GM23248 (cell line): ENCODE data around the gene SCGN. TPM values are rescaled to one million over a fixed set of nuclear protein-coding genes. Genes with fewer than 3 reads are reported as not detected.

ENCODE experiments used
- DNase-seq: peaks from one replicate; pipeline ENCODE4 v3.0.0-alpha.2; 2015
- H2AFZ ChIP-seq: fragments of 200-600 bp; sonication (generic); 2 replicates; pipeline ENCODE4 v1.6.1; 2016; ENCODE audit warnings: antibody characterized with exemption
- H3F3A ChIP-seq: fragments of 200-600 bp; sonication (generic); 2 replicates; pipeline ENCODE4 v1.6.1; 2016; ENCODE audit warnings: mild to moderate bottlenecking, antibody characterized with exemption, mixed run types; ENCODE audit not compliant: insufficient read depth
- H3K27ac ChIP-seq: fragments of 200-600 bp; sonication (generic); 2 replicates; pipeline ENCODE4 v1.5.1; 2016; ENCODE audit warnings: mild to moderate bottlenecking
- H3K27me3 ChIP-seq: fragments of 200-600 bp; sonication (generic); replicated peaks from 2 replicates; pipeline ENCODE4 v1.6.1; 2016; ENCODE audit warnings: mild to moderate bottlenecking; ENCODE audit not compliant: insufficient read depth
- H3K36me3 ChIP-seq: fragments of 200-600 bp; sonication (generic); 2 replicates; pipeline ENCODE4 v1.6.1; 2016; ENCODE audit warnings: low read depth, mild to moderate bottlenecking
- H3K4me1 ChIP-seq: fragments of 200-600 bp; sonication (generic); 2 replicates; pipeline ENCODE4 v1.6.1; 2016; ENCODE audit warnings: mild to moderate bottlenecking; ENCODE audit not compliant: insufficient read depth
- H3K4me2 ChIP-seq: fragments of 200-600 bp; sonication (generic); one replicate; pipeline ENCODE4 v1.6.1; 2016; ENCODE audit warnings: mild to moderate bottlenecking; ENCODE audit not compliant: unreplicated experiment
- H3K4me3 ChIP-seq: fragments of 200-600 bp; sonication (generic); 2 replicates; pipeline ENCODE4 v1.5.1; 2016; ENCODE audit warnings: mild to moderate bottlenecking
- H3K79me2 ChIP-seq: fragments of 200-600 bp; sonication (generic); 2 replicates; pipeline ENCODE4 v1.6.1; 2016; ENCODE audit warnings: mild to moderate bottlenecking; ENCODE audit not compliant: insufficient read depth
- H3K9ac ChIP-seq: fragments of 200-600 bp; sonication (generic); 2 replicates; pipeline ENCODE4 v1.6.1; 2016; ENCODE audit warnings: mild to moderate bottlenecking
- H3K9me2 ChIP-seq: fragments of 200-600 bp; sonication (generic); 2 replicates; pipeline ENCODE4 v1.6.1; 2016; ENCODE audit warnings: mixed run types, mild to moderate bottlenecking, moderate library complexity; ENCODE audit not compliant: insufficient read depth
- H3K9me3 ChIP-seq: fragments of 200-600 bp; sonication (generic); one replicate; pipeline ENCODE4 v1.6.1; 2017; ENCODE audit warnings: low read depth
- H4K20me1 ChIP-seq: fragments of 200-600 bp; sonication (generic); 2 replicates; pipeline ENCODE4 v1.6.0; 2016; ENCODE audit not compliant: insufficient read depth
- EZH2 ChIP-seq: fragments of 200-600 bp; sonication (generic); IDR thresholded peaks from 2 replicates; pipeline ENCODE4 v1.6.1; 2018; ENCODE audit warnings: antibody characterized with exemption, mild to moderate bottlenecking; ENCODE audit not compliant: insufficient read depth, poor library complexity, severe bottlenecking
- EZH2phosphoT487 ChIP-seq: fragments of 200-600 bp; sonication (generic); IDR thresholded peaks from 2 replicates; pipeline ENCODE4 v1.6.1; 2018; ENCODE audit warnings: antibody characterized with exemption, moderate library complexity, mild to moderate bottlenecking, low read depth; ENCODE audit not compliant: insufficient read depth
- WGBS, 2 experiments: methylation state at CpG; one replicate each; pipeline ENCODE4 v1.1.6; 2015 to 2017; ENCODE audit warnings: low lambda C conversion rate in 2 of 2, low coverage in 1 of 2; ENCODE audit errors: missing lambda C conversion rate in 2 of 2; 5-methylcytosine and 5-hydroxymethylcytosine counted together
- in situ Hi-C: fragments of 300-500 bp; cut with MboI; formaldehyde crosslinking; loops from 2 replicates; pipeline ENCODE4 v1.15.0; 2020
- polyA plus RNA-seq: library from polyadenylated mRNA; unstranded; fragments of >200 nt; fragmentation: Nextera tagmentation; extraction: Ambion mirVana; gene quantifications from 2 replicates; pipeline ENCODE4 v1.2.1, GENCODE V29; 2016
- total RNA-seq: library from RNA; depleted of rRNA; stranded (reverse); fragments of >200 nt; shearing (Covaris generic); gene quantifications from 2 replicates; pipeline ENCODE4 v1.2.3, GENCODE V29; 2014

The SCGN gene
- total and polyA plus RNA-seq, 2 experiments from 2014 or later: not detected

GRCh38 chr6:25630508-25631278, 21.3 kb upstream of the SCGN start:
- Histone ChIP-seq H3K9ac (no peak overlapping the region), H3K27me3 (no peaks in the 10 kb centered on the region), H3K36me3 (no peaks in the 10 kb centered on the region), H3K79me2 (no peaks in the 10 kb centered on the region), H3K4me1 (no peaks in the 10 kb centered on the region), H2AFZ (no peak overlapping the region), H3F3A (no peaks in the 10 kb centered on the region), H4K20me1 (no peaks in the 10 kb centered on the region), H3K9me3 (no peaks in the 10 kb centered on the region), H3K4me2 (no peak overlapping the region), H3K9me2 (no peaks in the 10 kb centered on the region), H3K27ac (no peak overlapping the region), H3K4me3 (no peak overlapping the region)
- TF ChIP-seq EZH2 (no peak), EZH2phosphoT487 (no peak)
- WGBS, 2 experiments: 20 to 32% methylated on average over 4 of the region's 4 CpGs
- no peak for DNase-seq
- in situ Hi-C loops: no loop called here

DNA sequence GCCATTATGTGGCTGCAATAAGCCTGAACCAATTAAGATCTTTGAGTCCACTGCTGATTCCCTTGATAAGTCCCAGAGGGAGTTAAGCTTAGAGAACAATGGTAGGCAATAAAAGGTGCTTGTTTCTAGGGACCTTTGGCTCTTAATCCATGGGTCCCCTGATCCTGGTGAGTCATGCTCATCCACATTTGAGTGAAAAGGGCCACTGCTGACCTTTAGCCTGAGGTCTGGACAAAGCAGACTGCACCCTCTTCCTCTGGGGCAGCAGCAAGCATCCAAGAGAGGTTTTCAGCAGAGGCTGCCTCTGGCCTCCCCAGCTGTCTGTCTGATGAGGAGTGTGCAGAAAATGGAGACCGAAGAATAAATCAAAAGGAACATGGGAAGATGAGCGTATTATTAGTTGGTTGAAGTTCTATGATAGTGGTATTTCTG, 16.1 kb upstream of the SCGN start:
- no peak for DNase-seq
- no peaks in the 10 kb centered on the region for H3K4me1 ChIP-seq
- no peak overlapping the region for H3K4me3 ChIP-seq
- H3F3A ChIP-seq: no peaks in the 10 kb centered on the region
- no peak overlapping the region for H3K9ac ChIP-seq
- no peaks in the 10 kb centered on the region for H3K9me3 ChIP-seq
- no peaks in the 10 kb centered on the region for H3K27me3 ChIP-seq
- H4K20me1 ChIP-seq: no peaks in the 10 kb centered on the region
- no peaks in the 10 kb centered on the region for H3K9me2 ChIP-seq
- no peak overlapping the region for H3K27ac ChIP-seq
- TF ChIP-seq EZH2: no peak
- TF ChIP-seq EZH2phosphoT487: no peak
- WGBS, 2 experiments: 40 to 47% methylated on average over 2 of the region's 2 CpGs
- H2AFZ ChIP-seq: no peak overlapping the region
- H3K36me3 ChIP-seq: no peaks in the 10 kb centered on the region
- H3K79me2 ChIP-seq: no peaks in the 10 kb centered on the region
- in situ Hi-C loops: no loop called here
- H3K4me2 ChIP-seq: no peak overlapping the region

GRCh38 chr6:25637211-25637610, 14.8 kb upstream of the SCGN start:
- Histone ChIP-seq H3K27me3 (no peaks in the 10 kb centered on the region), H3K4me1 (no peaks in the 10 kb centered on the region), H3K79me2 (no peaks in the 10 kb centered on the region), H3K9me3 (no peaks in the 10 kb centered on the region), H3K4me3 (no peak overlapping the region), H4K20me1 (no peaks in the 10 kb centered on the region), H3K27ac (no peak overlapping the region), H3K9ac (no peak overlapping the region), H3K36me3 (no peaks in the 10 kb centered on the region), H2AFZ (no peak overlapping the region), H3F3A (no peaks in the 10 kb centered on the region), H3K9me2 (no peaks in the 10 kb centered on the region), H3K4me2 (no peak overlapping the region)
- WGBS, 2 experiments: 17 to 23% methylated on average over 1 of the region's 1 CpG
- no peak for TF ChIP-seq EZH2
- TF ChIP-seq EZH2phosphoT487: no peak
- no peak for DNase-seq
- in situ Hi-C loops: no loop called here

DNA sequence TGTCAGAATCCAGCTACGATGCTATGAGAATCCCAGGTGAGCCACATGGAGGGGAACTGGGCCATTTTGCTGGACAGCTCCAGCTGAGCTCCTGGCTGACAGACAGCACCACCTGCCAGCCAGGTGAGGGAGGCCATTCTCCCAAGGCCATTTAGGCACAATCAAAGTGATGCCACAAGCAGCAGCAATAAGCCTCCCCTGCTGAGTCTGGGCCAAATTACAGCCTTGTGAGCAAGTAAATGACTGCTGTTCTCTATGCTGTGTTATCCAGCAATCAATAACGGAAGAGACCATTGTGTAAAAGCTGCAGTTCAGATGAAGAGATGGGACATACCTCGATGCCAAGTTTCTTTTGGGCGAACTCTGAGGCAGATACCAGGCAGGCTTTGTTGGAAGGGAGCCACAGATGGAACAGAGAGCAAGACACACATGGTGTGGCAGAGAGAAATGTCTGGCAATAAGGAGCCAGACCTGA, 14.0 kb upstream of the SCGN start:
- Histone ChIP-seq H4K20me1 (no peaks in the 10 kb centered on the region), H3K9me3 (no peaks in the 10 kb centered on the region), H3K9me2 (no peaks in the 10 kb centered on the region), H3K79me2 (no peaks in the 10 kb centered on the region), H3K4me2 (no peak overlapping the region), H3K27me3 (no peaks in the 10 kb centered on the region), H3K9ac (no peak overlapping the region), H3K4me1 (no peaks in the 10 kb centered on the region), H3K27ac (no peak overlapping the region), H3K36me3 (no peaks in the 10 kb centered on the region), H3F3A (no peaks in the 10 kb centered on the region), H3K4me3 (no peak overlapping the region), H2AFZ (no peak overlapping the region)
- 14 to 18% methylated on average over 4 of the region's 4 CpGs for WGBS, 2 experiments
- DNase-seq: no peak
- in situ Hi-C loops: no loop called here
- TF ChIP-seq EZH2phosphoT487 (no peak), EZH2 (no peak)
